HK-2 (cell line): ENCODE data around the gene PLEK.
"Not testable (repeated sequence)": the region's sequence is repeated elsewhere in the genome, so short reads cannot be mapped to it uniquely, and the experiment has no call there.

Source experiments
- DNase-seq: peaks from one replicate; pipeline ENCODE4 v3.0.0-alpha.2; 2018; ENCODE audit not compliant: unreplicated experiment

The PLEK gene

DNA sequence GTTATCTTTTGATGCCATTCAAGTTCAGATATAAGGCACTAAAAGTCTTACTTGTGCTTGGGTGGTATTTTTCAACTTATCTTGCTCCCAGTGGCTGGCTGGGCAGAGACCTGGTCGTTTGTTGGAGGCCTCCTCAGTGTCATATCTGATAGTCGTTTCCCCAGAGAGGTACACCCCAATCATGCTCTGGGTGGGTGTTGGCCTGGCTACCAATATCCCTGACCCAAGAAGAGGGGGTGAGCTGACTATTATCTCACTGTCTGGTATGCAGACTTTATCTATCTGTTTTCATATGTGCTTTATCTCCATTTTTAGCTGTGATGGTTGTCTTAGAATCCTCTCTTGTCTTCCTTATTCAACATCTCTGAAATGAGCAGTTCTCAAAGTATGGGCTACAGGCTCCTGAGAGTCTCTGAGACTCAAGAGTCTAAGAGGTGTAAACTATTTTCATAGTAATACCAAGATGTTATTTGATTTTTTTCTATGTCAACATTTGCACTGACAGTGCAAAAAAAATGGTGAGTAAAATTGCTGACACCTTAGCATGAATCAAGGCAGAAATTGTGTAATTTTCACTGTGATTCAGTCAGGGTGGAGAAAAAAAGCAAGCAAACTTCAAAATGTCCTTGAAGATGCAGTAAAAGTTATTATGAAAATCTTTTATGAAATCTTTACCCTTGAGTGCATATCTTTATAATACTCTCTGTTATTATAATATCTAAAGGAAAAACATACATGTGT, 12.3 kb upstream of the PLEK start:
- no peak for DNase-seq

DNA sequence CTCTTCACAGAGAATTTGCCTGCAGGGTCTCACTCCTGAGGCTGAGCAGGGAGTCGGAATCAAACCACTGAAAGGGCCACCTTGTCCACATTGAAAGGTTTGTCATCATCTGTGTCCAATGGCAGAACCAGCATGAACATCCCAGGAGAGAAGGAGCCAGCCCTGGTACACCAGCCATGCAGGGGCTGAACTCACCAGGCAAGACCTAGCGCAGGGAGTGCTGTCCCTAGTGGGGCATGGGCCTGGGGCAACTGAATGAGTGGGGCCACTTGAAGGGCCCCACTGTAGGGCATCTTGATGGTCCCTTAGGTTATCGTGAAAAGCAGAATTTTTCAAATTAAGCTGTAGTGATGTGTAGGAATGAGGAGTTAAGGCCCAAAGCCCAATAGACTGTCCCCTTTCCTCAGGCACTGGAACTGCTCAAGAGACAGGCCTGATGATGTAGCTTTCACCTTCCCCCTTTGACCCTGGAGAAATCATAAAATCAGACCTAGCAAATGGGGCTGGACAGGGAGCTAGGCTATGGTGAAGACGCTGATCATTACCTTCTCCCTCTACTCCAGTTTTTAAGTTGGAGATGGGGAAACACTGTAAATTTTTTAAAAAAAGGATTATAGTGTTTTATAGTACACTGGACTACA, 8.4 kb upstream of the PLEK start:
- DNase-seq, result no peak

DNA sequence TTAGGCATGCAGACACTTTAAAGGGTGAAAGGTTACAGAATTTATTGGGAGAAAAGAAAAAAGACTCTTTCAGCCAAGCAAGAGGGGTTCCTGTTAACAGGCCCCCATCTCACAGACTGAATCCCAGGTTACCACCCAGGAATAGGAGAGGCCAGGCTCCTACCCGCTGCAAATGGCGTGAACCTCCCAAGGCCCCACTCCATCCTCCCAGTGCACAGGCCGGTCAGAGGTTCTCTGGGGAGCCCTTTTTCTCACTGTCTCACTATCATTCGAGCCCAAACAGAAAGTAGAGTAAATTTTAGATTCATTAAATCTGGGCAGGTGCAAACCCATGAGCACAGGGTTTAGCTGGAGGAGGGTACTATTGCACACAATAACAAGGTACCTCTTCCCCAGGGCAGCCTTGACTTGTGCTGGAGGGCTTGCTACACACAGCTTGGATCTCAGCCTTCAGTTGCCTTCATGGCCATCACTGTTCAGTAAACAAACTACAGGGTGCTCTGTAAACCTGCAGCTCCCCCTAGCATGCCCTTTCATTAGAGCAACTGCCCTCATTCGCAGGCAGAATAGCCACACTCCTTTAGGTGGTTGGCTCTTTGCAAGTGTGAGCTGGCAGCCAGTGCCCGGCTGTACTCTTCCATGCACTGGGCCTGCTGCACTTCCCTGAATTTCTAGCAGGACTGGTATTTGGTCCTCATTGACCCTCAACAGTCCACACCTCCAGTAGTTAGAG, 7.3 kb upstream of the PLEK start:
- no peak for DNase-seq

DNA sequence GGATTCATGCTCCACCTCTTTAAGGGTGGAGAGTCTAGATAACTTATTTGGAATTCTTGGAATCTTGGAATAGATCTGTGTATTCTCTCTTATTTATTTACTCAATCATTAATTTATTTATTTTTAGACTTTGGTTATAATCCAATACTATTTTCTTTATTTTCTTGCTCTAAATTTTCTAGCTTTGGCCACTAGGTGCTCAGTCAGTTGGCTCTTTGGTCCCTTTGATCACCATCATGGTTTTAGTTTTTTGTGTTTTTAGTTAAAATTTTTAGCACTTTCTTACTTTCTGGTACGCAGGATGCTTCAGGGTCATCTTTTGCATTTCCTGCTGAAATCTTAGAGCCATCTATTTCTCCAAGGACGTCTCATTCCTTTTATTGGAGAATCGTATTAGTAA, 5.2 kb upstream of the PLEK start:
- DNase-seq, result no peak

DNA sequence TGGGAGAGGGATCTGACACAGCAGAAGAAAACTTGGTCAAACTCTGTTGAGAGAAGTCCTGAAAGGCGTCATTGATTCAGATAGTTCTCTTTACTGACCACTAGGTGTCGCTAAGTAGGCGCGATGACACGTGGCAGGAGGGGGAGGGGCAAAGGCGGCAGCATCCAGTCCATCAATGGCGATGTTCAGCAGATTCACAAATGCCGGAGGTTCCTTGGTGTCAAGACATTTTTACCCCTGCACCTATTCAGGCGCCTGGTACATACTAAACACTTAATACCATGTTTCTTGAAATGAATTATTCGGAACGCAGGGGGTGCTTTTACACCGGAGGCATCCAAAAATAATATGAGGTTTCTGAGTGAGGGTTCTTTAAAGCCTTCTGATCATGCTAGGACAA, 3.0 kb upstream of the PLEK start:
- peak; percentile 64 for DNase-seq

DNA sequence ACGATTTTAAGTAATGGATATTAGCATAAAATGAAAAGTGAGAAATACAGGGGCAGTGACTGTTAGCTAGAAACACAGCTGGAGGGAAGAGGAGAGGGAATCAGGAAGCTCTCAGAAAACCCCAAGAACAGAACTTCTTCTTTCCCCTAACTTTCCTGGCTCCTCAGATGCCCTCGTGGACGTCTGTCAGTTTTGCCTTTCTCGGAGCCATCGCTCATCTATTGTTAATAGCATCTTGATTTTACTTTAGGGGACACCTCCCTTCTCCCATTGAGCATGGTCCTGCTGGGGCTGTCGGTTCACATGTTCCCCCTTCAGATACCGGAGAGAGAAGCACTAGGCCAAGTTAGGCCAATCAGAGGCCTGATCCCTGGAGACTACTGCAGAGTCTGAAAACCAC, 2.3 kb upstream of the PLEK start:
- no peak for DNase-seq

DNA sequence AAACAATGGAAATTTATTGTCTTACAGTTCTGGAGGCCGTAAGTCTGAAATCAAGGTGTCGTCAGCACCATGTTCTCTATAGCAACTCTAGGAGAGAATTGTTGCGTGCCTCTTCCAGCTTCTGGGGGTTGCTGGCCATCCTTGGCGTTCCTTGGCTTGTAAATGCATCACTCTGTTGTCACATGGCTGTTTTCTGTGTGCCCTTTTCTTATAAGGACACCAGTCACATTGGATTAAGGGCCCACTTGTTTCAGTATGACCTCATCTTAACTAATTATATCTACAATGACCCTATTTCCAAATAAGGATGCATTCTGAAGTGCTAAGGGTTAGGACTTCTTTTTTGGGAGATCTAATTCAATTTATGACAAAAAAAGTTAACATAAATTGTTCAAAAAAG, 1.4 kb upstream of the PLEK start:
- DNase-seq, result no peak

DNA sequence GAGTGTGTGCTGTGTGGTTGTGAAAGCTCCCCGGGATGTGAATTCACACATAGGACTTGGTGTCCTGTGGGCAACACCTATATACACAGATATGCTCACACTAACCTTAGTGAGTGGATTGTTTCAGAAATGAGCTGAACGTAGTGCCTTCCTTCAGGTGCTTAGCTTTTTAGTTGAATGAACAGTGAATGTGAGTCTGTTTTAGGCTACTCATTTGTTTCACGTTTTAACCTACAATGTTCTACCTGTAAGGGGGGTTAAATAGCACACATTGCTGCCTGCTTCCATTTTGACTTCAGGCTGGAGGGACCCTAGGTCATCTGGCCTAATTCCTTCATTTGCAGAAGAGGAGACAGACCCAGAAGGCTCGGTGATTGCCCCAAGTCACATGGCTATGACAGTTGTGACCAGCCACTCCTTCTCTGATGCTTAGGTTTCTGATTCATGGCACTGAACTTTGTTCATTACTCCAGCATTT, 1.0 kb downstream of the PLEK start:
- no peak for DNase-seq

DNA sequence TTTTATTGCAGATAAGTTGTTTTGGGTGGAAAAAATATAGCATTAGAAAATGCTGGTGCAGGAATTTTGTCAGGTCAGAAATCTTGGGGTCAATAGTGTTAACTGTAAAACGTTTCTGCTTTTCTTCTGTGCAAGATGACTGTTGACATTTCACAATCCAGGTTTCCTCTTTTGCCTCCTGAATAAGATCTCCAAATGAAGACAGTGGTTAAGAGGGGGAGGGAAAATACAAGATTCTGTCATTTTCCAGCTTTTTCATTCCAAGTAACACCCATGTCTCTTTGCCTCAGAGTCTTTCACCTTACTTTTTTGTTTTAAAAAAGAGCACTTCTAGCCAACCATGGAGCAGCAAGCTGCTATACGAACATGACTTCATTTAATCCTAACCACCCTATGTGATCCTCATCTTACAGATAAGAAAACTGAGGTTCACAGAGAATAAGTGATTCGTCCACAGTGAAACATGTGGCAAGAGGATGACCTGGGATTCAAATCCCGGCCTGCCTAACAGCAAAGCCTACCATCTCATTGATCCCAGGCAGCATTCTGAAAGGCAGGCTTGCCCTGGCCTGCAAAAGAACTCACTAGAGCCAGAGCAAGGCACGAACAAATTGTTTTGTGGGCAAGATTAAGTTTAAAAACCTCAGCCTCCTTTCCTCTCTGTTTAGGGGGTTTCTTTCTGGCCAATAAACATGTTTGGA, 3.0 kb downstream of the PLEK start:
- no peak for DNase-seq

DNA sequence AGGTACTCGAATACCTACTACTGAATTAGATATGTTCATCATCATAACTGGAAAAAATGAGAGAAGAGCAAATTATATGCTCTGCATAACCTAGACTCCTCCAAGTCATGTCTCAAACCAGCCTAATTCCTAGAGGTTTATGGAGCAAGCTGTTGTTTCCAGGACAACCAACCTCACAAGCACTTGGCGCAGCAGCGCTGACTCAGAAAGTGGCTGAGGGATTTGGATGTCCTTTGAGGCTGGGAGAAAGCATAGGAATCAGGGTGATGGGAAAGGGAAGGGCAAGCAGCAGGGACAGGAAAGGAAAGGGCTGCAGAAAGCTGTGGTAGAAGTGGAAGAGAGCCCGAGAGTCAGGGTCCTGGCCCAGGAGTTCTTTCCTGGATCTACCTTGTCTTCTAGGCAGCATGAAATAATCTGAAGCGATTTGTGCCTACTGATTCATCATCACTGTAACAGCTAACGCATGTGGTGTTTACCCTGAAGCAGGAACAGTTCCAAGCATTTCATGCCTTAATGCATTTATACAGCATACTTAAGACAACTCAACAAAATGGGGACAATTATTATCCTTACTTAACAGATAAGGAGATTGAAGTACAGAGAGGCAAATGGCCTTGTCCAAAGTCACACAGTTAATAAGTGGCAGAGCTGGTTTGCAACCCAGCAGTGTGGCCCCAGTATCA, 3.7 kb downstream of the PLEK start:
- peak; percentile 12 for DNase-seq

DNA sequence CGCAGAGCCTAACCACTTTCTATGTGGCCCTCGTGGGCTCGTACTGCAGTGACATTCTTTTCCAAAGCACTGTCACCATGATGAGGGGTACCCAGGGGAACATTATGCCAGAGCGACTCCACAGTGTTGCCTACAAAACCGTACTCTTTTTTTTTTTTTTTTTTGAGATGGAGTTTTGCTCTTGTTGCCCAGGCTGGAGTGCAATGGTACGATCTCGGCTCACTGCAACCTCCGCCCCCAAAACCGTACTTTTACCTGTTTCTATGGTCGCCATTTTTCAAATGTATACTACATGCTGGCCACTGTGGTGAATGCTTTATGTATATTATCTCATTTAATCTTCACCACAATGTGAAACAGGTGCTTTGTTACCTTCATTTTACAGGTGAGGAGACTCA, 4.3 kb downstream of the PLEK start:
- no peak for DNase-seq

DNA sequence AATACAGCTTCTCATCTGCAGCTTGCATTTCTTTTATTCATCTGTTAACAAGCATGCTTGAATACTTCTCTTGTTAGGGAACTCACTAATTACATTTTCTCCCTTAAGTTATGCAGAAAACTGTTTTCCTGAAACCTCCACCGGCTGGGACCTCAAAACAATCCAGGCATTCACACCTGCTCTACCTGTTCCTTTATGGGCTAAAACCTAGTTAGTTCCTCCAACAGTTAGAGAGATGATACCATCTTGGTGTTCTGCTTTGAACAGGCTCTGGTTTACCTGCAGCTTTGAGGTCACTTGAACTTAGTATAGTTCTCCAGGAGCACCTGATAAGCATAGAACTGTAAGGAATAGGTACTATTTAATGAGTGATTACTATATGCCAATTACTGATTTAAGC, 6.1 kb downstream of the PLEK start:
- DNase-seq, result no peak

DNA sequence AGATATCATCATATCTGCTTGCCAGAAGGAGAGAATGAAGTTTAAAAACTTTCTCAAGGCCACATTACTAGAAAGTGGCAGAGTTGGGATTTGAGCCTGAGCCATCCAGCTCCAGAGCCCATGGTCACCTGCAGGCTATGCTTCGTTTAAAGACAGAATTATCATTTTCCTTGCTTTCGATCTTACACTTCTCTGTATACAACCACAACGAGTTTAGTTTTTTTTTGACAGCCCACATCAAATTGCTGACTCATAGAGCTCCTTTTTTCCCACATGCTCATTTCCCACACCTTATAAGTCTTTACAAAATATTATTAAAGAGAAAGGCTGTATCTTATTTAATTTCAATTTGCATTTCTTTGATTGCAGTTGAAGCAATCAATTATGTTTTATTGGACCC, 6.5 kb downstream of the PLEK start:
- no peak for DNase-seq

DNA sequence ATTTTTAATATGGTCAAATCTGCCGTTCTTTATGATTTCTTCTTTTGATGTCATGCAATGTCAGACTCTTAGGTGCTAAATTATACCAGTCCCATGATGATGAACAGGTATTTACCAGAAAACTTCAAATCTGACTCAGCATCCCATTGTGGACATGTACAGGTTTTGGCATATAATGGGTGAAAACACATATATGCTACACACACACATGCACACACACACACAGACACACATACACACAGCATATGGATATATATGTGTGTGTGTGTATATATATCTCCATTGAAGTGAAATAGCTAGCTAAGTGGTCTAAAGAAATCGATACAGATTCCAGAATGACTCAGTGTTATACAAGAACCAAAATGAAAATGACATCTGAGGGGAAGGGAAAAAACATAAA, 7.4 kb downstream of the PLEK start:
- DNase-seq, result no peak

DNA sequence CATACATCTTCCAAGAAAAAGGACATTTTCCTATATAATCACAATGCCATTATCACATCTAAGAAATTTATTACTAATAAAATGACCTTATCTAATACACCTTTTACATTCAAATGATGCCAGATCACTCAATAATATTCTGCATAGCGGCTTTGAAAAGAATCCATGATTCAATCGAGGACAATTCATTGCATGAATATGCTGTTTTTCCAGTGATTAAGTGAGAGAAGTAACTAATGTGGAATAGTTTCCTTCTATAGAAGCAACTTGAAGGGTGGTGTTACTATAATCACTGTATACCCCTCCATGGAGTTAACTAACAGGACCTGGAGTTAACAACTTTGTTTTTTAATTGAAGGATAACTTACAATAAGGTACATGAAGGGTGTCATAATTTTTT, 9.1 kb downstream of the PLEK start:
- no peak for DNase-seq

DNA sequence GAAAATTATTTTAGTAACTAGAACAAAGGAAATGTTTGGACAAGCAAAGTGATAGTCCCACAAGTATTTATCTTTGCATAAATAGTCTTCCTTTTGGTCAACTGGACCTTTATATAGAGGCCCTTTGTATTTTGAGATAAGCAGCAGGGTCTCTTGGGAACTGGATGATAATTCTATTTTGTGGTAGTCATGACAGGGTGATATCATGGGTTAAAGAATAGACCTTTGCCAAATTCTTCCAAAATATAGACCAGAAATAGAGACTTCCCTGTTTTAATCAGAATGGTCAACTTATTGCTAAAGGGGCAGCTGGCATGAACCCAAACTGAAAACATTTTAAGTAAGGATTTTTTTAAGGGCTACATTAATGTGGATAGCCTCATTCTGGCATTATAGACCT, 10.5 kb downstream of the PLEK start:
- DNase-seq, result no peak

DNA sequence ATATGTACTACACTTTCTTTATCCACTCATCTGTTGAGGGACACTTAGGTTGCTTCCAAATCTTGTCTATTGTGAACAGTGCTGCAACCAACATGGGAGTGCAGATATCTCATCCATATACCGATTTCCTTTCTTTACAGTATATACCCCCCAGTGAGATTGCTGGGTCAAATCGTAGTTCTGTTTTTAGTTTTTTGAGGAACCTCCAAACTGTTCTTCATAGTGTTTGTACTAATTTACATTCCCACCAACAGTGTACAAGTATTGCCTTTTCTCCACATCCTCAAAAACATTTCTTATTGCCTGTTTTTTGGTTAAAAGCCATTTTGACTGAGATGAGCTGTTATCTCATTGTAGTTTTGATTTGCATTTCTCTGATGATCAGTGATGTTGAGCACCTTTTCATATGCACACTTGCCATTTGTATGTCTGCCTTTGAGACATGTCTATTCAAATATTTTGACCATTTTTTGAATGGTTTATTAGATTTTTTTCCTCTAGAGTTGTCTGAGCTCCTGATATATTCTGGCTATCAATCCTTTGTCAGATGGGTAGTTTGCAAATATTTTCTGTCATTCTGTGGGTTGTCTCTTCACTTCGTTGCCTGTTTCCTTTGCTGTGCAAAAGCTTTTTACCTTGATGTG, 12.2 kb downstream of the PLEK start:
- DNase-seq, result no peak

DNA sequence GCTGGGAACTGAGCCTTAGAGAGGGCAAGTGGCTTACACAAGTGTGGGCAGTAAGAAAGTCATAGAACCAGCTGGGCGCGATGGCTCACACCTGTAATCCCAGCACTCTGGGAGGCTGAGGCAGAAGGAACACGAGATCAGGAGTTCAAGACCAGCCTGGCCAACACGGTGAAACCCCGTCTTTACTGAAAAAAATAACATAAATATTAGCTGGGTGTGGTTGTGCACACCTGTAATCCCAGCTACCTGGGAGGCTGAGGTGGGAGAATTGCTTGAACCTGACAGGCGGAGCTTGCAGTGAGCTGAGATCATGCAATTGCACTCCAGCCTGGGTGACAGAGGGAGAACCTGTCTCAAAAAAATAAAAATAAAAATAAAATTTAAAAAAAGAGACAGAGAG, 13.7 kb downstream of the PLEK start:
- DNase-seq, result not testable (repeated sequence)

DNA sequence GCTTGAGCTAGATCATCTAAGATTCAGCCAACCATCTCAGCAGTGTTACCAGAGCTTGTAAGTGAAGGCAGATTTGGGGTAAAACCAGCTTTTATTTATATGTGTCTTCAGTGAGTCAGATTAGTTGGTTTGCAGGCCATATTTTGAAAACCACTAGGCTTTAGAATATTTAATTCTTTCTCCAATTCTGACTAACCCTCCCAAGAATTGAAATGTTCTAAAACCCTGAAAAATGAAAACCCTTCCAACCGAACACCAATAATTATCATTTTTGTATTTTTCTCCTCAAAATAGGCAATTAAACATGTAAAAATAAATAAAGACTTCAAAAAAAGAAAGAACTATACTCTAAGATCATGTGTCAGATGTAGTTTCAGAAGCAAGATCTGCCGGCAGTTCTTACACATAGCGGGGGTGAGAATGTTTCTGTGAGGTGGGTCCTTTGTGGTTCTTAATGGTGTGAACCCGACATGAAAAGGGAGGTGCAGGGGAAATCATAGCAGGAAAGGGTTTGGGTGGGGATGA, 14.2 kb downstream of the PLEK start:
- no peak for DNase-seq

DNA sequence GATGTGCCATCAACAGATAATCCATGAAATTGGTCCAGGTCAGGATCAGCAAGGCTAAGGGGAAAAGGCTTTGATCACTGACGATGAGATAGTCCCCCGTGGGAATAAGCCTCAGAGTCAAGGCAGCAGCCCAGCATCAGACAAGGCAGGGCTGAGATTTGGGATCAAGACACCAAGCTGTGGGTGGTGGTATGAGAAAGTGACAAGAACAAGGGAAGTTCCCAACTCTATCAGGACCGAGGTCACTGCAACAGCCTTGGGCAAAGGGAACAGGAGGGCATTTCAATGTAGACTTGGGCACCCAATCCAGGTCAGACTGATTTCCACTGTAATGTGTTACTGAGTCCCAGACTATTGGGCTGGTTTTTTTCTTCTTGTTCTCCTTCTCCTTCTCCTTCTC, 18.7 kb downstream of the PLEK start:
- DNase-seq, result no peak

DNA sequence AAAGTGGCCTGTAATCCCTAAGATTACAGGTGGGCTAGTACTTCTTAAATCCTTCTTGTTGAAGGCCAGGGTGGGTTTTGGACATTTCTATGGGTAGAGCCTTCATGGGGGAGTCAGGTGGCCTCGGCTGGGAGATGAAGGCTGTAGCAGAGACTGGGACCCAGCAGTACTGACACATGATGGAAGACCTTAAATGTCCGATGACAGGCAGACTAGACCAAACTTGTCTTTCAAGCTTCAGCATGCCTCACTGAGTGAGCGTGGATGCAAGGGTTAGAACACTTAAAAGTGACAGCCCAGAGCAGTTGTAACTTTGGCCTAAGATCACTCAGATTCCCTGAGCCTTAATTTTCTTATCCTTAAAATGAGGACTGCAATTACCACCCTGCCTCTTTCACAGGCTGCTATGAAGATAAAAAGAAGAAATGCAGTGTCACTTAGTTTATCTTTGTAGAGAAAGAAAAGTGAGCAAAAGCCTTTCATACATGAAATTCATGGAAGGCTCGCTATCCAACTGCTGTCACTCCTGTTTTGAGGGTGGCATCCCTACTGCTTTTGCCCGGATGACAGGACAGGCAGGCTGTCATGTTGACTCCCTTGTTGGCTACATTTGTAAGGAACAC, 19.5 kb downstream of the PLEK start:
- no peak for DNase-seq
